A673 (cell line): ENCODE data around the gene CBX5. TPM values are rescaled to one million over a fixed set of nuclear protein-coding genes. Genes with fewer than 3 reads are reported as not detected.

Experiments used
- BruUV-seq: library from RNA; stranded (reverse); fragments of 400-500 nt; replicated peaks from 2 replicates; lab custom pipeline; 2021; lab: Mats Ljungman, UMichigan
- CTCF ChIA-PET: fragments of 300-600 bp; sonication (Branson Sonifier 250); formaldehyde crosslinking; loops from one replicate; lab custom pipeline; 2022; ENCODE audit warnings: antibody characterized with exemption; lab: Charles Lee
- POLR2A ChIA-PET: fragments of 300-600 bp; sonication (Branson Sonifier 250); formaldehyde crosslinking; loops from one replicate; lab custom pipeline; 2022; ENCODE audit warnings: antibody characterized with exemption; ENCODE audit not compliant: low non-redundant PET; lab: Charles Lee
- DNase-seq: peaks from one replicate; pipeline ENCODE4 v3.0.0-alpha.2; 2015; ENCODE audit warnings: low spot score
- H3K27ac ChIP-seq: fragments of 200-600 bp; sonication (generic); 2 replicates; pipeline ENCODE4 v1.5.1; 2016; ENCODE audit warnings: mixed run types, low read depth, mild to moderate bottlenecking, mixed read lengths, antibody characterized with exemption, low read length; ENCODE audit not compliant: poor library complexity, severe bottlenecking
- H3K27me3 ChIP-seq: fragments of 200-600 bp; sonication (generic); replicated peaks from 2 replicates; pipeline ENCODE4 v1.6.1; 2017; ENCODE audit warnings: mixed run types, low read depth, mild to moderate bottlenecking, mixed read lengths, antibody characterized with exemption, low read length; ENCODE audit not compliant: insufficient read depth, poor library complexity
- H3K36me3 ChIP-seq: fragments of 200-600 bp; sonication (generic); 2 replicates; pipeline ENCODE4 v1.6.1; 2016; ENCODE audit warnings: mixed run types, mild to moderate bottlenecking, mixed read lengths, antibody characterized with exemption, low read length; ENCODE audit not compliant: insufficient read depth, poor library complexity, severe bottlenecking
- H3K4me1 ChIP-seq: fragments of 200-600 bp; sonication (generic); 2 replicates; pipeline ENCODE4 v1.6.1; 2017; ENCODE audit warnings: mixed run types, mild to moderate bottlenecking, mixed read lengths, antibody characterized with exemption, low read length; ENCODE audit not compliant: insufficient read depth, poor library complexity, severe bottlenecking
- H3K4me3 ChIP-seq: fragments of 200-600 bp; sonication (generic); 2 replicates; pipeline ENCODE4 v1.5.1; 2016; ENCODE audit warnings: low read depth, mixed run types, mild to moderate bottlenecking, mixed read lengths, low read length; ENCODE audit not compliant: poor library complexity, severe bottlenecking
- H3K9me3 ChIP-seq: fragments of 200-600 bp; sonication (generic); 2 replicates; pipeline ENCODE4 v1.6.1; 2016; ENCODE audit warnings: mixed run types, low read depth, mild to moderate bottlenecking, mixed read lengths, antibody characterized with exemption, low read length; ENCODE audit not compliant: poor library complexity, severe bottlenecking
- CTCF ChIP-seq: fragments of 300-800, 200-600 bp; sonication (generic); conservative IDR thresholded peaks from 2 replicates; pipeline ENCODE4 v1.5.1; 2017; ENCODE audit warnings: low read depth, mild to moderate bottlenecking, antibody characterized with exemption, low read length, moderate library complexity, mixed read lengths
- EZH2 ChIP-seq: fragments of 200-600 bp; sonication (generic); IDR thresholded peaks from 2 replicates; pipeline ENCODE4 v1.6.1; 2017; ENCODE audit warnings: borderline replicate concordance, low read depth, mild to moderate bottlenecking, mixed read lengths, antibody characterized with exemption, low read length; ENCODE audit not compliant: poor library complexity, severe bottlenecking
- intact Hi-C: fragments of 100-400 bp; cut with micrococcal nuclease; formaldehyde crosslinking; loops from one replicate; pipeline ENCODE4 v1.10.0; 2022; ENCODE audit not compliant: unreplicated experiment
- total RNA-seq: library from RNA; stranded (reverse); gene quantifications from 2 replicates; pipeline ENCODE4 v1.2.3, GENCODE V29; 2021

Gene CBX5
- total RNA-seq, 1 experiment from 2014 or later = 254 TPM

DNA sequence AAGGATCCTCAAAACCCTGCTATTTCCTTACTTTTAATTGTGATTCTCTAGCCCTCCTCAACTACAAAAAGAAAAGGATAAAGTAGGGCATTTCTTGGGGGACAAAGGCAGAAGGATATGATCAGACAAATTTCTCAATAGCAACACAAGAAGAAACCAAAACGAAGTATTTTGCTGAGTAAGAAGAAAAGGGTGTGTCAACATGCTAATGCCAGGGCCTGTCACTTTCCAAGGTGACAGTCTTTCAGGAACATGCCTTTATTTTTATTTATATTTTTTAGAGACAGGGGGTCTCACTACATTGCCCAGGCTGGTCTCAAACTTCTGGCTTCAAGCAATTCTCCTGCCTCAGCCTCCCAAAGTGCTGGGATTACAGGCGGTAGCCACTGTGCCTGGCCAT is 39.8 kb downstream of the CBX5 start:
- no TSS peak for BruUV-seq
- Histone ChIP-seq H3K27me3 (no peaks in the 10 kb centered on the region), H3K9me3 (no peaks in the 10 kb centered on the region), H3K27ac (peak overlapping the region; percentile 21), H3K4me1 (peaks cover 19% of the 10 kb centered on the region), H3K4me3 (no peak overlapping the region), H3K36me3 (peaks cover 64% of the 10 kb centered on the region)
- CTCF ChIA-PET = interaction anchor here (0.6 kb wide), 1 partner anchor 95 kb away, joined by 4 read pairs; no protein-coding TSS in a partner anchor
- no peak for DNase-seq
- intact Hi-C loops = no loop called here
- POLR2A ChIA-PET = no interaction called here
- TF ChIP-seq EZH2 (no peak), CTCF (no peak)

DNA sequence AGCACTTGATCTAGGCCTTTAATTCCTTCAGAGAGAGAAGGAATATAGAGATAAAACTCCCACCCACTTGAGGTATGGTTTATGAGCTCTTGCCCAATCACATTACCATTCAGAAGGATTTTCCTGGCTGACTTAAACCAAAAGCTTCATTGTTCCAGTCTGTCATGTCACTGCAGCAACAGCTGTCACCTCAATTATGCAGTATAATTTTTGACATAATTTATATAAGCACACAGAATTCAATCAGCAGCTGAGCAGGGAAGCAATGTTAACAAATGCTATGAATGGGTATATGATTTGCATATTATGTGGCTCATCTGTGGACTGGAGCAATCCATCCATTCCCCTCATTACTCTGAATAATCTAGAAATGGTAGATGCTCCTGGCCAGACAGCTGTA is 40.3 kb downstream of the CBX5 start:
- intact Hi-C loops = no loop called here
- H3K27me3 ChIP-seq = no peaks in the 10 kb centered on the region
- no TSS peak for BruUV-seq
- ChIA-PET POLR2A (no interaction called here), CTCF (no interaction called here)
- peaks cover 19% of the 10 kb centered on the region for H3K4me1 ChIP-seq
- H3K36me3 ChIP-seq = peaks cover 62% of the 10 kb centered on the region
- no peaks in the 10 kb centered on the region for H3K9me3 ChIP-seq
- H3K4me3 ChIP-seq = no peak overlapping the region
- peak; percentile 78 for DNase-seq
- TF ChIP-seq CTCF (no peak), EZH2 (no peak)
- peak overlapping the region; percentile 21 for H3K27ac ChIP-seq

GRCh38 chr12:54238531-54238930 is 41.4 kb downstream of the CBX5 start:
- no peak overlapping the region for H3K27ac ChIP-seq
- no TSS peak for BruUV-seq
- TF ChIP-seq CTCF = no peak
- TF ChIP-seq EZH2 = no peak

More at GRCh38 chr12:54238531-54238930, 41.4 kb downstream of the CBX5 start:
- Histone ChIP-seq H3K27me3 (no peaks in the 10 kb centered on the region), H3K36me3 (peaks cover 60% of the 10 kb centered on the region), H3K4me1 (peaks cover 19% of the 10 kb centered on the region), H3K4me3 (no peak overlapping the region), H3K9me3 (no peaks in the 10 kb centered on the region)
- intact Hi-C loops = no loop called here
- CTCF ChIA-PET = no interaction called here
- no peak for DNase-seq
- POLR2A ChIA-PET = no interaction called here
